Activated T-helper 1 cell treated with Interleukin-2 at 50 U/mL for 16 hours (primary cell): ENCODE results near the gene SULT1B1.
"Not testable (repeated sequence)": the region's sequence is repeated elsewhere in the genome, so short reads cannot be mapped to it uniquely, and the experiment has no call there.

ENCODE experiments used
- DNase-seq: peaks from one replicate; pipeline ENCODE4 v3.0.0-alpha.2; 2020; ENCODE audit warnings: low read depth

SULT1B1 gene

GRCh38 chr4:69760455-69760854 lies at the start of gene SULT1B1:
SULT1B1 (minus strand) TSS chr4:69760620; CDS start chr4:69755217, 5,403 bp downstream.
- DNase-seq, result peak; percentile 11

GRCh38 chr4:69800599-69800998 lies 40.2 kb upstream of the SULT1B1 start:
- DNase-seq, result no peak

- DNase-seq, result no peak
Measured at GRCh38 chr4:69799337-69799736, 38.9 kb upstream of the SULT1B1 start.

- no peak for DNase-seq
Measured at GRCh38 chr4:69793732-69794131, 33.3 kb upstream of the SULT1B1 start.

- no peak for DNase-seq
Measured at GRCh38 chr4:69787879-69788278, 27.5 kb upstream of the SULT1B1 start.

GRCh38 chr4:69786547-69786946 lies 26.1 kb upstream of the SULT1B1 start:
- DNase-seq, result no peak

- DNase-seq, result no peak
Measured at GRCh38 chr4:69785211-69785831, 24.9 kb upstream of the SULT1B1 start.

GRCh38 chr4:69782651-69783310 lies 22.4 kb upstream of the SULT1B1 start:
- no peak for DNase-seq

GRCh38 chr4:69781458-69782418 lies 21.3 kb upstream of the SULT1B1 start:
- DNase-seq, result no peak

- DNase-seq, result no peak
Measured at GRCh38 chr4:69780141-69780540, 19.7 kb upstream of the SULT1B1 start.

- DNase-seq, result no peak
Measured at GRCh38 chr4:69776696-69777095, 16.3 kb upstream of the SULT1B1 start.

- no peak for DNase-seq
Measured at GRCh38 chr4:69775321-69775867, 15.0 kb upstream of the SULT1B1 start.

- DNase-seq, result no peak
Measured at GRCh38 chr4:69773484-69773883, 13.1 kb upstream of the SULT1B1 start.

GRCh38 chr4:69768554-69768953 lies 8.1 kb upstream of the SULT1B1 start:
- not testable (repeated sequence) for DNase-seq

GRCh38 chr4:69765751-69766150 lies 5.3 kb upstream of the SULT1B1 start:
- DNase-seq, result no peak

GRCh38 chr4:69764311-69764710 lies 3.9 kb upstream of the SULT1B1 start:
- no peak for DNase-seq

- no peak for DNase-seq
Measured at GRCh38 chr4:69763233-69763632, 2.8 kb upstream of the SULT1B1 start.

GRCh38 chr4:69759189-69759604 lies 1.2 kb downstream of the SULT1B1 start:
- no peak for DNase-seq

GRCh38 chr4:69757464-69757863 lies 3.0 kb downstream of the SULT1B1 start:
- no peak for DNase-seq

GRCh38 chr4:69754926-69755580 lies 5.4 kb downstream of the SULT1B1 start:
- no peak for DNase-seq

- no peak for DNase-seq
Measured at GRCh38 chr4:69753686-69754085, 6.7 kb downstream of the SULT1B1 start.

GRCh38 chr4:69750346-69750745 lies 10.1 kb downstream of the SULT1B1 start:
- DNase-seq, result no peak
